ENCODE results near the gene MPZL2. TPM values are rescaled to one million over a fixed set of nuclear protein-coding genes. Genes with fewer than 3 reads are reported as not detected.
A peak's percentile ranks its signal among the peaks of the same experiment; 100 is the strongest.

MPZL2 gene
- total and polyA plus RNA-seq, 9 of the 15 experiments (the other 6 are each of a cell fraction or from before 2014, with no cell fraction given), result 0.09 to 0.28 (median 0.18) TPM; not detected in 2

- TF ChIP-seq CUX1 (CRISPR knock-in tag; IDR thresholded peaks at IDR 0.05), result no peak
- TF ChIP-seq EGR1 (conservative IDR thresholded peaks at IDR 0.05), result no peak
- TF ChIP-seq NR1H2 (CRISPR knock-in tag; IDR thresholded peaks at IDR 0.05), result no peak
- no peak for TF ChIP-seq CHD7 (IDR thresholded peaks at IDR 0.05; ENCODE audit: low read depth, low read length)
- TF ChIP-seq JUND (IDR thresholded peaks at IDR 0.05; ENCODE audit: borderline replicate concordance, low read depth, low read length), result peak; percentile 45; the same call in 1 of the 2 replicates
- no peak for TF ChIP-seq JUND (tag; IDR thresholded peaks at IDR 0.05; ENCODE audit: borderline replicate concordance, low read depth, low read length)
- no peak for TF ChIP-seq ZNF76 (CRISPR knock-in tag; IDR thresholded peaks at IDR 0.05; ENCODE audit: borderline replicate concordance)
- TF ChIP-seq NELFE (IDR thresholded peaks at IDR 0.05; ENCODE audit: insufficient read depth, insufficient read length), result no peak
- TF ChIP-seq NCOA6 (IDR thresholded peaks at IDR 0.05), result no peak
- TF ChIP-seq RFX1 (IDR thresholded peaks at IDR 0.05), result no peak
- no peak for TF ChIP-seq KHSRP (IDR thresholded peaks at IDR 0.05)
- TF ChIP-seq CREM (IDR thresholded peaks at IDR 0.05; ENCODE audit: low read depth), result no peak
- no peak for TF ChIP-seq SRSF9 (IDR thresholded peaks at IDR 0.05; ENCODE audit: borderline replicate concordance, low read depth, low read length)
These were observed 31.8 kb upstream of the MPZL2 start (continued) for GRCh38 chr11:118295815-118296454.

Measured in K562 (cell line).